Psoas muscle (tissue), 8 donors: ENCODE measurements around the gene NOP16. TPM values are rescaled to one million over a fixed set of nuclear protein-coding genes. Genes with fewer than 3 reads are reported as not detected.

Experiments used
- ATAC-seq, 4 donors: fragments of 200-7000 bp; cut with Tn5 transposase; one replicate each; pipeline ENCODE4 v1.9.1; 2020; ENCODE audit warnings: moderate library complexity in 3 of 4, mild to moderate bottlenecking in 2 of 4
- DNase-seq, 2 donors: peaks; one replicate each; pipeline ENCODE4 v3.0.0-alpha.2; 2020
- H3K27ac ChIP-seq: fragments of 200-600 bp; one replicate; pipeline ENCODE4 v1.8.0; 2022
- H3K27me3 ChIP-seq, 3 donors: fragments of 200-600 bp in 1 of 3; one replicate each; pipeline versions ENCODE4 v1.6.1 to v1.8.0; 2013 to 2022; ENCODE audit warnings: low read length in 2 of 3, mild to moderate bottlenecking in 2 of 3, moderate library complexity in 1 of 3; ENCODE audit not compliant: insufficient read depth in 3 of 3
- H3K36me3 ChIP-seq, 2 donors: fragments of 200-600 bp in 1 of 2; one replicate each; pipeline versions ENCODE4 v1.6.1 to v1.8.0; 2013 to 2022; ENCODE audit warnings: low read depth in 1 of 2, mild to moderate bottlenecking in 1 of 2, moderate library complexity in 1 of 2; ENCODE audit not compliant: insufficient read depth in 1 of 2
- H3K4me1 ChIP-seq: fragments of 200-600 bp; one replicate; pipeline ENCODE4 v1.8.0; 2022
- H3K4me3 ChIP-seq: fragments of 200-600 bp; one replicate; pipeline ENCODE4 v1.8.0; 2022; ENCODE audit warnings: mild to moderate bottlenecking
- H3K9me3 ChIP-seq: fragments of 200-600 bp; one replicate; pipeline ENCODE4 v1.8.0; 2022
- WGBS, 3 donors: extraction: QIAGEN DNeasy Blood & Tissue Kit; methylation state at CpG; one replicate each; pipeline versions ENCODE4 v1.1.6 to v1.1.7; 2013; 5-methylcytosine and 5-hydroxymethylcytosine counted together
- intact Hi-C, 2 donors: fragments of 100-400 bp; cut with DNase I; formaldehyde crosslinking; loops; one replicate each; pipeline versions ENCODE4 v1.11.0 to v1.14.2; 2022
- polyA plus RNA-seq, 3 donors: library from polyadenylated mRNA; stranded (reverse); fragments of 200-250 nt; gene quantifications; one replicate each; pipeline ENCODE4 v1.2.3, GENCODE V29; 2013
- total RNA-seq, 4 donors: library from RNA; stranded (reverse); fragmentation: NEBNext Ultra II Directional in 2 of 4; extraction: Animal tissue kit (Norgen Biotek cat#: 25700) in 2 of 4; gene quantifications; one replicate each; pipeline versions ENCODE4 v1.2.1 to v1.2.4, GENCODE V29; 2021 to 2023
- TF ChIP-seq, protein P1 (sequence below): fragments of 200-600 bp; IDR thresholded peaks from one replicate; pipeline ENCODE4 v1.8.0; 2022; ENCODE audit warnings: antibody characterized with exemption
- donor health status: healthy with polysubstance abuse.
- donor health status: DM: no; HTN: no; CAD: no; lungs with moderate emphysema.
- donor health status: Bipolar disorder and iron deficiency.
- donor health status: healthy.
- donor health status: DM: yes; HTN: yes; CAD: no.
- donor health status: DM: no; HTN: no; CAD: no.
- donor health status: DM: no; HTN: no; CAD: no.
- donor health status: DM: yes; HTN: yes; CAD: no.

NOP16 gene
- total and polyA plus RNA-seq, 7 donors, result 35.6 to 206 (median 76.2) TPM

DNA sequence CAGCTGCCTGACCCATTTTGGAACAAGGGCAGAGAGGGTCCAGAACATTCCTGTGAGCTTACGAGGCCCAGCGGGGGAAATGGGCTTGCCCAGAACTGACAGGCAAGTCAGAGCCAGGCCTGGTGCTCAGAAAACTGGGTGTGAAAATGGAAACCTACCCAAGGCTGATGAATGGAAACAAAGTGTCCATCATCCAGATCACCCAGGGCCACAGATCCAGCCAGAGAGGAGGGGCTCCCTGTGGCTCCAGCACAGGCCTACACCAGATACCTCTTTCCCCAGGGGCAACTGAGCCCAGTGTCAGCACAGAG lies 24.8 kb upstream of the NOP16 start:
- no peaks in the 10 kb centered on the region for H3K9me3 ChIP-seq
- 15 to 24% (median 23%) methylated on average over 2 of the region's 2 CpGs for WGBS, 3 donors
- intact Hi-C loops, result loop anchor here in 1 of 2 donors (10.0 kb wide), 1 partner anchor 132 kb away; the partner anchor contains the start of gene CDHR2
- TF ChIP-seq, protein P1, sequence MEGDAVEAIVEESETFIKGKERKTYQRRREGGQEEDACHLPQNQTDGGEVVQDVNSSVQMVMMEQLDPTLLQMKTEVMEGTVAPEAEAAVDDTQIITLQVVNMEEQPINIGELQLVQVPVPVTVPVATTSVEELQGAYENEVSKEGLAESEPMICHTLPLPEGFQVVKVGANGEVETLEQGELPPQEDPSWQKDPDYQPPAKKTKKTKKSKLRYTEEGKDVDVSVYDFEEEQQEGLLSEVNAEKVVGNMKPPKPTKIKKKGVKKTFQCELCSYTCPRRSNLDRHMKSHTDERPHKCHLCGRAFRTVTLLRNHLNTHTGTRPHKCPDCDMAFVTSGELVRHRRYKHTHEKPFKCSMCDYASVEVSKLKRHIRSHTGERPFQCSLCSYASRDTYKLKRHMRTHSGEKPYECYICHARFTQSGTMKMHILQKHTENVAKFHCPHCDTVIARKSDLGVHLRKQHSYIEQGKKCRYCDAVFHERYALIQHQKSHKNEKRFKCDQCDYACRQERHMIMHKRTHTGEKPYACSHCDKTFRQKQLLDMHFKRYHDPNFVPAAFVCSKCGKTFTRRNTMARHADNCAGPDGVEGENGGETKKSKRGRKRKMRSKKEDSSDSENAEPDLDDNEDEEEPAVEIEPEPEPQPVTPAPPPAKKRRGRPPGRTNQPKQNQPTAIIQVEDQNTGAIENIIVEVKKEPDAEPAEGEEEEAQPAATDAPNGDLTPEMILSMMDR, result no peak
- peak in 3 of 4 donors; percentile 25 to 59 (median 56) for ATAC-seq
- peak; percentile 59 to 76 for DNase-seq
- peaks cover 0 to 34% of the 10 kb centered on the region in 2 donors for H3K36me3 ChIP-seq
- peak overlapping the region; percentile 100 for H3K27ac ChIP-seq
- peak overlapping the region; percentile 96 for H3K4me3 ChIP-seq
- H3K27me3 ChIP-seq, result no peaks in the 10 kb centered on the region
- H3K4me1 ChIP-seq, result peaks cover 47% of the 10 kb centered on the region

DNA sequence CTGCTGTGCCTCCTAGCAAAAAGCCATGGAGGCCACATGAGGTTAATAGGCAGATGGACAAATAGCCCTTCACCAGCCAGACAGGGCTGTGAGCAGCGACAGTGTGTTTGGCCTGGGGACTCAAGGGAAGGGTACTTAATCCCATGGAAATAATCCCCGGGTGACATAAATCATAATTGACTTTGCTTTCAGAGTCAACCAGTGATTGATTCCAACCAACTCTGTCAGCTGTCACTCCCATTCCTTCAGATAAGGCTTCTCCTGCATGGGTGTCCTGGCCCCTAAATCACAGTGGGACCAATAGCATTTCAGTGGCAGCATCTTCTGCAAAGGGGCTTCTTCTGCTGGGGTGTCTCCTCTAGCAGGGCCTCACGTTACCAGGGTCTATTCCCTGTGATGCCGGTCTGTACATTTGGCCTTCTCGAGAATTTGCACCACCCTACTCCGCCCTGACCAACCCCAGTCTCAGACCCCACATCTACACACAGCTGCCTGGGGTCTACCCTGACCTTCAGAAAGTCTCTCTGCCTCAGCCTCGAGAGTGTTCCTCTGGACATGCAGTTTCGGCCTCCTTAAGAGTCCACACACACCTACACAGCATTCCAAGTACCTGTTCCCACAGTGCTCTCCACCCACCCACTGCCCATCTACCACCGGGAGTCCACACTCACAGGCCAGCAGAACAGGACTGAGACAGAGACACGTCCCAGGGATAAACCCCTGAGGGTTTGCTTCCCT lies 24.3 kb upstream of the NOP16 start:
- ATAC-seq, result no peak
- no peaks in the 10 kb centered on the region for H3K27me3 ChIP-seq
- intact Hi-C loops, result loop anchor here in 1 of 2 donors (10.0 kb wide), 1 partner anchor 132 kb away; the partner anchor contains the start of gene CDHR2

DNA sequence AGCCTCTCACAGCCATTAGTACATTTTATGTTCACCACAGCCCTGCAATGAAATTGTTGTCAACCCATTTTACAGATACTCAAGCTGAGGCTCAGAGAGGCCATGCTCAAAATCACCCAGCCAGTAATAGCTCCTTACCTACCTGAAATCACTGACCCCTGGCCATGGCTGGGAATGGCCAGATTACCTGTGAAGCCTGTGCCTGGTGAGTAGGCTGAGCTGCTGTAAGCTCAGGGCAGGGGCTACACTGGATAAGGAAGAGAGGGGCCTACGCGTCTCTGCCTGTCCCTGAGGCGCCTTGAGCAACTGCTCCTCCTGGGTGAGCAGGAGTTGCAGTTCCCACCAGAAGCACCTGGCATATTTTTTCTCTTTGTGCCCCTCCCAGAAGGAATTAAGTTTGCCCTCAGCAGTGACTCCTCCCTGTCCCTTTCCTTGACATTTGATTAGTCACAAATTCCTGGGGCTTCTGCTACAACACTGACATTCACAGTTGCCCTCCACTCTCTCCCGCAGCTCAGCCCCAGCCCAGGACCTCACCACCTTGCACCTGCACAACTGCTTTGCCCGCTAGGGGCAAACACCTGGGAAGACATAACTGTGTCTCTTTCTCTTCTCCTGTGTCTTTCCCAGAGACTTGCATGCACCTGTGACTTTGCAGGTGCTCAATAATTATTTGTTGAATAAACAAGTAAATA lies 22.2 kb upstream of the NOP16 start:
- intact Hi-C loops, result loop anchor here in 1 of 2 donors (2.0 to 10.0 kb wide), 2 partner anchors 18 to 134 kb away; partner anchors contain the start of gene CDHR2
- peaks cover 50% of the 10 kb centered on the region for H3K4me1 ChIP-seq
- WGBS, 3 donors, result 88 to 97% (median 91%) methylated on average over 5 of the region's 5 CpGs
- ATAC-seq, result no peak
- no peaks in the 10 kb centered on the region for H3K27me3 ChIP-seq
- TF ChIP-seq, protein P1, result no peak
- no peak for DNase-seq
- H3K9me3 ChIP-seq, result no peaks in the 10 kb centered on the region
- peaks cover 0 to 60% of the 10 kb centered on the region in 2 donors for H3K36me3 ChIP-seq
- H3K27ac ChIP-seq, result peak overlapping the region; percentile 4
- H3K4me3 ChIP-seq, result no peak overlapping the region

More for the DNA sequence above, 24.3 kb upstream of the NOP16 start:
- Histone ChIP-seq H3K9me3 (no peaks in the 10 kb centered on the region), H3K4me1 (peaks cover 47% of the 10 kb centered on the region), H3K36me3 (peaks cover 0 to 40% of the 10 kb centered on the region in 2 donors), H3K27ac (peak overlapping the region; percentile 100), H3K4me3 (peak overlapping the region; percentile 96)
- DNase-seq, result no peak
- TF ChIP-seq, protein P1, result no peak
- 52 to 60% (median 56%) methylated on average over 10 of the region's 10 CpGs for WGBS, 3 donors

DNA sequence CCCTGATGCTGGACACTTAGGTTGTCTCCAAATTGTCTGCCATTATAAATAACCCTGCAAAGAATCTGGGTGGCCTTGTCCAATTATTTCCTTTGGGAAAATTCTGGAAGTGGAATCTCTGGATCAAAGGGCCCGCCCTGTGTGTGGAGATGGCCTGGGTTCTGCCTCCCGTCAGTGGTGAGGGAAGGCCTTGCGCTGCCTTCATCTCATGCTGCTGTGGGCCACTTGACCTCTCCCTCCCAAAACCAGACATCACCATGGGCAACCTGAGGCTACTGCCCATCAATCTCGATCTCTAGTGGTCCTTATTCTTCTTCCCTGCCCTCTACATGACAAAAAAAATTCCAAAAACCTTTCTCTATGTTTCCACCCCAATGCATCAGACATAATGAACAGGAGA lies 21.4 kb upstream of the NOP16 start:
- DNase-seq (no peak), ATAC-seq (no peak)
- WGBS, 3 donors, result 84 to 90% (median 88%) methylated on average over 4 of the region's 4 CpGs
- intact Hi-C loops, result loop anchor here in 1 of 2 donors (2.0 to 10.0 kb wide), 2 partner anchors 17 to 135 kb away; partner anchors contain the start of gene CDHR2
- Histone ChIP-seq H3K36me3 (peaks cover 0 to 69% of the 10 kb centered on the region in 2 donors), H3K4me1 (peaks cover 43% of the 10 kb centered on the region), H3K9me3 (no peaks in the 10 kb centered on the region), H3K27me3 (no peaks in the 10 kb centered on the region), H3K27ac (no peak overlapping the region), H3K4me3 (no peak overlapping the region)
- TF ChIP-seq, protein P1, result no peak
